NOMO-1 treated with dmso at 0.1 percent for 144 hours (cell line): ENCODE results near the gene NFATC2IP.
"Not testable (repeated sequence)": the region's sequence is repeated elsewhere in the genome, so short reads cannot be mapped to it uniquely, and the experiment has no call there.

ENCODE experiments used
- DNase-seq: peaks from one replicate; lab custom pipeline; 2025; ENCODE audit not compliant: unreplicated experiment; lab: John Stamatoyannopoulos, UW

Gene NFATC2IP

GRCh38 chr16:28925386-28926228 is 25.1 kb upstream of the NFATC2IP start:
- DNase-seq, result peak; percentile 88

GRCh38 chr16:28926284-28926683 is 24.5 kb upstream of the NFATC2IP start:
- not testable (repeated sequence) for DNase-seq

- DNase-seq, result no peak
These were observed 22.9 kb upstream of the NFATC2IP start for GRCh38 chr16:28927815-28928214.

- DNase-seq, result no peak
These were observed 20.5 kb upstream of the NFATC2IP start for GRCh38 chr16:28930203-28930602.

GRCh38 chr16:28930652-28931051 is 20.1 kb upstream of the NFATC2IP start:
- DNase-seq, result peak; percentile 10

- no peak for DNase-seq
These were observed 18.9 kb upstream of the NFATC2IP start, which contains the start of gene CD19 for GRCh38 chr16:28931801-28932225. Gene CD19 (plus strand): TSS chr16:28931971. CDS start chr16:28932001, 30 bp downstream.

GRCh38 chr16:28932339-28933141 is 18.2 kb upstream of the NFATC2IP start:
- DNase-seq, result no peak

GRCh38 chr16:28933171-28933570 is 17.6 kb upstream of the NFATC2IP start:
- no peak for DNase-seq

GRCh38 chr16:28935346-28935745 is 15.4 kb upstream of the NFATC2IP start:
- DNase-seq, result no peak

- peak; percentile 94 for DNase-seq
These were observed 14.6 kb upstream of the NFATC2IP start for GRCh38 chr16:28935924-28936783.

- no peak for DNase-seq
These were observed 14.0 kb upstream of the NFATC2IP start for GRCh38 chr16:28936784-28937155.

GRCh38 chr16:28937222-28937876 is 13.4 kb upstream of the NFATC2IP start:
- DNase-seq, result no peak

- DNase-seq, result no peak
These were observed 12.0 kb upstream of the NFATC2IP start for GRCh38 chr16:28938721-28939120.

- not testable (repeated sequence) for DNase-seq
These were observed 10.9 kb upstream of the NFATC2IP start for GRCh38 chr16:28939825-28940224.

GRCh38 chr16:28943281-28943680 is 7.5 kb upstream of the NFATC2IP start:
- no peak for DNase-seq

GRCh38 chr16:28946681-28947080 is 4.1 kb upstream of the NFATC2IP start:
- no peak for DNase-seq

- DNase-seq, result no peak
These were observed 740 bp downstream of the NFATC2IP start for GRCh38 chr16:28951410-28951943.

- DNase-seq, result no peak
These were observed 7.5 kb downstream of the NFATC2IP start for GRCh38 chr16:28958216-28958615.

- DNase-seq, result no peak
These were observed 8.1 kb downstream of the NFATC2IP start for GRCh38 chr16:28958836-28959235.

GRCh38 chr16:28964072-28964471 is 13.3 kb downstream of the NFATC2IP start:
- DNase-seq, result no peak
